HEK293 (cell line): ENCODE measurements around the gene SHISA9.

Experiments used
- ATF2 ChIP-seq: fragments of 450-650 bp; formaldehyde crosslinking; IDR thresholded peaks from 2 replicates; pipeline ENCODE4 v1.5.1; 2016; ENCODE audit warnings: missing biosample characterization, missing genetic modification characterization, low read depth
- BCL6B ChIP-seq: fragments of 450-650 bp; formaldehyde crosslinking; IDR thresholded peaks from 2 replicates; pipeline ENCODE4 v1.5.1; 2017; ENCODE audit warnings: missing biosample characterization, missing genetic modification characterization
- CTCF ChIP-seq: fragments of 450-650 bp; formaldehyde crosslinking; IDR thresholded peaks from 2 replicates; pipeline ENCODE4 v1.5.1; 2016; ENCODE audit warnings: missing biosample characterization, missing genetic modification characterization
- KLF1 ChIP-seq: fragments of 450-650 bp; formaldehyde crosslinking; IDR thresholded peaks from 2 replicates; pipeline ENCODE4 v1.5.1; 2016; ENCODE audit warnings: missing biosample characterization, missing genetic modification characterization
- PRDM10 ChIP-seq: fragments of 450-650 bp; formaldehyde crosslinking; IDR thresholded peaks from 2 replicates; pipeline ENCODE4 v1.5.1; 2016; ENCODE audit warnings: missing biosample characterization, missing genetic modification characterization
- SP2 ChIP-seq: fragments of 450-650 bp; formaldehyde crosslinking; IDR thresholded peaks from 2 replicates; pipeline ENCODE4 v1.5.1; 2016; ENCODE audit warnings: missing biosample characterization, missing genetic modification characterization
- TCF7L2 ChIP-seq: IDR thresholded peaks from 2 replicates; pipeline ENCODE4 v1.6.1; 2011; ENCODE audit warnings: low read depth, mild to moderate bottlenecking, inconsistent platforms, low read length, moderate library complexity, borderline replicate concordance
- YY1 ChIP-seq: fragments of 450-650 bp; formaldehyde crosslinking; IDR thresholded peaks from 2 replicates; pipeline ENCODE4 v1.5.1; 2018; ENCODE audit warnings: missing biosample characterization, missing genetic modification characterization
- ZNF169 ChIP-seq: fragments of 450-650 bp; formaldehyde crosslinking; IDR thresholded peaks from 2 replicates; pipeline ENCODE4 v1.5.1; 2016; ENCODE audit warnings: missing biosample characterization, missing genetic modification characterization
- ZNF266 ChIP-seq: fragments of 450-650 bp; formaldehyde crosslinking; IDR thresholded peaks from 2 replicates; pipeline ENCODE4 v1.5.1; 2016; ENCODE audit warnings: missing biosample characterization, missing genetic modification characterization, low read depth
- ZNF530 ChIP-seq: fragments of 450-650 bp; formaldehyde crosslinking; IDR thresholded peaks from 2 replicates; pipeline ENCODE4 v1.5.1; 2016; ENCODE audit warnings: low read depth, missing biosample characterization, missing genetic modification characterization
- ZNF561 ChIP-seq: fragments of 450-650 bp; IDR thresholded peaks from 2 replicates; pipeline ENCODE4 v1.5.1; 2018; ENCODE audit warnings: missing biosample characterization, missing genetic modification characterization, borderline replicate concordance
- ZNF747 ChIP-seq: fragments of 450-650 bp; formaldehyde crosslinking; IDR thresholded peaks from 2 replicates; pipeline ENCODE4 v1.5.1; 2016; ENCODE audit warnings: missing biosample characterization, missing genetic modification characterization
- ZNF830 ChIP-seq: fragments of 450-650 bp; IDR thresholded peaks from 2 replicates; pipeline ENCODE4 v1.5.0; 2018; ENCODE audit warnings: missing biosample characterization, missing genetic modification characterization, low read depth, mild to moderate bottlenecking, moderate library complexity

- TF ChIP-seq ZNF169 (tag by site-specific recombination) (no peak), ATF2 (no peak), ZNF561 (tag by site-specific recombination) (no peak), SP2 (tag by site-specific recombination) (no peak), CTCF (tag by site-specific recombination) (no peak), ZNF830 (tag by site-specific recombination) (no peak), TCF7L2 (no peak), KLF1 (tag by site-specific recombination) (no peak), ZNF530 (tag by site-specific recombination) (no peak), PRDM10 (tag by site-specific recombination) (no peak), BCL6B (tag by site-specific recombination) (no peak), YY1 (no peak), ZNF747 (no peak), ZNF266 (no peak)
These were observed 388.1 kb downstream of the SHISA9 start for GRCh38 chr16:13289515-13289914.
